Left renal cortex interstitium (tissue), 4 donors: ENCODE results near the gene C9orf78. TPM values are rescaled to one million over a fixed set of nuclear protein-coding genes. Genes with fewer than 3 reads are reported as not detected.
"Not testable (repeated sequence)": the region's sequence is repeated elsewhere in the genome, so short reads cannot be mapped to it uniquely, and the experiment has no call there.

ENCODE experiments used
- DNase-seq, 4 donors: peaks; one replicate each; pipeline ENCODE4 v3.0.0-alpha.2; 2013; ENCODE audit warnings: low read depth in 4 of 4, low spot score in 2 of 4, missing footprints in 1 of 4
- polyA plus RNA-seq, 4 donors: library from polyadenylated mRNA; unstranded; fragments of 120-200 nt; gene quantifications; one replicate each; pipeline ENCODE4 v1.2.1, GENCODE V29; 2013; ENCODE audit not compliant: insufficient read length in 4 of 4

Gene C9orf78
- polyA plus RNA-seq, 4 donors, result 65.4 to 88.4 (median 69.8) TPM

DNA sequence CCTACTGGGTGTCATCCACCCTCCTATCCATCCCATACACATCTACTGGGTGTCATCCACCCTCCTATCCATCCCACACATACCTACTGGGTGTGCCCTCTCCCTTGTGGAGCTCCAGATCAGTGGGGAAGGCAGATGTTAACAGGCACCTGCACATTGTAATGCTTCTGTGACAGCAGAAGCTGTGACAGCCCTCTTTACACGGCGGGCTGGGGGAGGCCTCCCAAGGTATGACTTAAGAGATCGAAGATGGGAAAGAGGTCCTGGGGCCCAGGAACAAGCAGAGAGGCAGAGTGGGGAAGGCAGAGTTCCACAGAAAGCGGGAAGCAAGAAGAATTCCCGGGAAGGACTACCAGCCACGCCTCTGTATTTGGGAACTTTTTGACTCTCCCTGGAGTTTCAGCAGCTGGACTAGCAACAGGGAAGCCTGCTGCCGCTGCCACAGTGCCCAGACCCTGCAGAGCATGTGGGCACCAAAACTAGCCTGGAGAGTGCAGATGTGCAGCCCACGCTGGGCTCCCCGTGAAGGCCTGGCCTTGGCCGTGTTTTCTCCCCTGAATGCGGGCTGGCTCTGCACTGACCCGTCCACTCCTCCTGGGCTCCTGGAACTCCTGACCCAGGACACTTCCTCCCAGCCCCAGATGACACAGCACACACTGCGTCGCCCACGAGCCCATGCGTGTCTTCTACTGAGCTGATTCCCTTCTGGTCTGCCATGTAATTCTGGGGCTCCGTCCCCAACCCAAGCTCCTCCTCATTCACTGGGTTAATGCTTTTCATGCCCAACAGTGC lies 20.4 kb downstream of the C9orf78 start:
- no peak for DNase-seq

DNA sequence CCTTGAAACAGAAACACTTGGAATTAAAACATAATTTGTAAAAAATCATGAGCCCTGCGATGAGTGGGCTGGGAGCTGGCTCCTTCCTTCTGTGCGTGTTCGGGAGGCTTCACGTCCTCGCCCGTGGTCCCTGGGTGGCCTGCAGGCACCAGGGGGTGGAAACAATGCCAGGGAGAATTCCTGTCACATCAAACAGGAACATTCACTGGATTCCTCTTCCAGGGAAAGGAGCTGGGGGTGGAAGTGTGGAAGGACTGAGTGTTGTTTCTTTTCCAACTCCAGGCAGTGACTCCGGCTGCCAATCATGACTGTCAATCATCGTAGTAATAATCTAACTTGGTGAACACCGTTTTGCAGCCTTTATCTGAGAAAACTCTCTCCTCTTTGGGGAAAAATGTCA lies 21.4 kb downstream of the C9orf78 start:
- DNase-seq, result no peak

DNA sequence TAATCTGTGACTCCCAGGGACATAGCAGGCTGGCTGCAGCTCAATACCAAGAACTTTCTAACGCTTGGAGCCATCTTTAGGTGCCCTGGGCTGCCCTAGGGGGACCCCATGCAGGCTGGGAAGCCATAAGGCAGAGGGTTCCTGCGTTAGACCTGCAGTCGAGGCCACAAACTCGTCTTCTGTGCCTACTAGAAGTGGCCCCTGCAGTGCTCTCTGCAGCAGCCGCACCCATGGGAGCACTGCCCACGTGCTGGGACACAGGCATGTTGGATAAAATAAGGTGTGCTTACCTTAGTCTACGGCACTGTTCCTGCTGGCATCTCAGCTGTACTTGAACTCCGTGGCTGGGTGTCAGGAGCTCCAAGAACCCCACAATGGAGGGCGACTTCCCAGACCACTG lies 22.7 kb downstream of the C9orf78 start:
- no peak for DNase-seq

- DNase-seq, result no peak
These were observed 23.1 kb downstream of the C9orf78 start for GRCh38 chr9:129811967-129812363.

- no peak for DNase-seq
These were observed 24.3 kb downstream of the C9orf78 start for GRCh38 chr9:129810788-129811187.

DNA sequence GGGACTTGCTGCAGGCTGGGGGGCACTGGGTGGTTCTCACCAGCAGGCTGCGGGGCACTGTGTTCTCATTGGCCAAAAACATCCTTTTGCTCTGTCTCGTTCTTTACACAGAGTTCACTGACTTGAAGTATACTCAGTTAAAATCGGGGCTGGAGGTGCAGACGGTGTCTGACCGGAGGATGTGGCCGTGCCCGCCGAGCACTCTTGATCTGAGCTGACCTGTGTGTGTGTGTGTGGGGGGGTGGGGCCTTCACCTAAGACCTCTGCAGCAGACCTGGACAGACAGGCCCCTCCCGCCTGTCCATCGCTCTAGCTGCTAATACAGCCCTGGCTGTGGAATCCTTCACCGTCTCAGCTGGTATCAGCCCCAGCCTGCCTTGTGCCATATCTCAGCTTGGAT lies 25.0 kb downstream of the C9orf78 start:
- no peak for DNase-seq

- DNase-seq, result no peak
These were observed 25.7 kb downstream of the C9orf78 start for GRCh38 chr9:129809346-129809745.

DNA sequence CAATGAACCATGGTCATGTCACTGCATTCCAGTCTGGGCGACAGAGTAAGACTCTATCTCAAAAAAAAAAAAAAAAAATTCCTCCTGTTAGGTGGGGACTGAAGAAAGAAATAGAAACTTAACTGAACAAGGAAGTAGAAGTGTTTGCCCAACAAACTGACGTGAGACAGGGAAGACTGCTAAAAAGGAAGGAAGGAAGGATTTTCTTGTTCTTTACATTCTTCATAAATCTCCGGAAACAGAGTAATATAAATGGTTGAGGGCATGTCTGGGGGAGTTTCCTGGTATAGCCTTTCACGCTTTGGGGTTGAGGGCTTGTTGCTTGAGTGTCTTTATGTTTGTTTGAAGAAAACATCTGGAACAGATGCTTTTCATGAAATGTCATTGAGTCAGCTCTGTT lies 29.0 kb downstream of the C9orf78 start:
- DNase-seq, result no peak

- no peak for DNase-seq
These were observed 31.4 kb downstream of the C9orf78 start for GRCh38 chr9:129803676-129804060.

DNA sequence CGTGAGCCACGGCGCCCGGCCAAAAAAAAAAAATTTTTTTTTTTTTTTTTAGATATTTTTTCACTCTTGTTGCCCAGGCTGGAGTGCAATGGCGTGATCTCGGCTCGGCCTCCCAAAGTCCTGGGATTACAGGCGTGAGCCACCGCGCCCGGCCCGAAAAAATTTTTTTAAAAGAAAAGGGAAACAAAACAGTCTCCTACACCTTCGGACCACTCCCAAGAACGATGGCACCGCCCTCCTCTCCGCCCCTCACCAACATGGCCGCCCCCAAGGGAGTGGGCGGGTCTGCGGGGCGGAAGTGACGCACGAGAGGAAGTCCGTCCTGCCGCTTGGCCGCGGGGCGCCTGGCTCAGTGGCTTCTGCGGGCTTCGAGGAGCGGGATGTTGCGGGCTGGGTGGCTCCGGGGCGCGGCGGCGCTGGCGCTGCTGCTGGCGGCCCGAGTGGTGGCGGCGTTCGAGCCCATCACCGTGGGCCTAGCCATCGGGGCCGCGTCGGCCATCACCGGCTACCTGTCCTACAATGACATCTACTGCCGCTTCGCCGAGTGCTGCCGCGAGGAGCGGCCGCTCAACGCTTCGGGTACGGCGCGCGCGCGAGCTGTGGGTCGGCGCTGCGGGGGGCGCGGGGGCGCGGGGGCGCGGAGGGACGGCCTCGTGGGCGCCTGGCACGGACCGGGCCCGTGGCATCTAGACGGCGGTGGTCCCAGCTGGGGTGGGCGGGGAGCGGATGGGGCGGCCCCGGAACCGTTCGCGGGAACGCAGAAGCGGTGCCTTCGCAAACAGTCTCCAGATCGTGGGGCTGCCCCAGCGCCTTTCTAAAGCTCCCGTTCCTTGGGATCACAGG lies 32.0 kb downstream of the C9orf78 start, which contains the start of gene TOR1B:
TSS of gene TOR1B (plus strand) at position 352 of the 843 bp plus-strand sequence. CDS start at position 381, 29 bp downstream.
- peak; percentile 79 to 94 (median 85) for DNase-seq

DNA sequence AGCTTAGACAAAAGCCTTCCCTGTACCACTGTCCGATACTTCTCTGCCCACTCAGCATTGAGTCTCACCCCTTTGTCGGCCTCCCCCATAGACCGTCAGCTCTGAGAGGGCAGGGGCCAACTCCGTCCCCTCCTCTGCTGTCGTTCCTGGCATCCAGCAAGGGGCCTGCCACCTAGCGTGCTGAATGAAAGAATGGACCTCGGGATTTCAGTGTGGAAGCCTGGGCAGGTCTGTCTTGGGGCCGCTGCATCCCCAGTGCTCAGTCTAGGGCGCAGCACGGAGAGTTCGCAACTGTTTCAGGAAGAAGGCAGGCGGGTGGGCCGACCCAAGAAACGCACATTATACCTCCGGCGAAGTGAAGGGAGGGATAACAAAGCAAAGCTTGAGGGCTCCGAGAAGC lies 33.6 kb downstream of the C9orf78 start:
- no peak for DNase-seq

- DNase-seq, result no peak
These were observed 36.1 kb downstream of the C9orf78 start for GRCh38 chr9:129798973-129799372.

DNA sequence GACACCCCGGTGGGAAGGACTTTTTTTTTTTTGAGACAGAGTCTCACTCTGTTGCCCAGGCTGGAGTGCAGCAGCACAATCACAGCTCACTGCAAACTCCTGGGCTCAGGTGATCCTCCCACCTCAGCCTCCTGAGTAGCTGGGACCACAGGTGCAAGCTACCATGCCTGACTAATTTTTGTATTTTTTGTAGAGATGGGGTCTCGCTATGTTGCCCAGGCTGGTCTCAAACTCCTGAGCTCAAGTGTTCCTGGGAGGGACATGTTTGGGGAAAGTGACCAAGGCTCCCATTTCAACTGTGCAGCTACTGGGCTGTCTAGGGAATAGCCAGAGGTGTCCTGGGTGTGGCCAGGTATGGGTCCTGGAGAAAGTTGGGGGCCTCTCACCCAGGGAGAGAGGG lies 39.0 kb downstream of the C9orf78 start:
- not testable (repeated sequence) for DNase-seq

- no peak for DNase-seq
These were observed 40.5 kb downstream of the C9orf78 start for GRCh38 chr9:129794549-129794948.

DNA sequence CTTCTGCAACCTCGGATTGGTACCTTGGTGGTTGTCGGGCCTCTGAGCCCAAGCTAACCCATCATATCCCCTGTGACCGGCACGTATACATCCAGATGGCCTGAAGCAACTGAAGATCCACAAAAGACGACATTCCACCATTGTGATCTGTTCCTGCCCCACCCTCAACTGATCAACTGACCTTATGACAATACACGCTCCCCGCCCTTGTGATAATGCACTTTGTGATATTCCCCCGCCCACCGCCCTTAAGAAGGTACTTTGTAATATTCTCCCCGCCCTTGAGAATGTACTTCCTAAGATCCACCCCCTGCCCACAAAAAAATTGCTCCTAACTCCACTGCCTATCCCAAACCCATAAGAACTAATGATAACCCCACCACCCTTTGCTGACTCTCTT lies 48.6 kb downstream of the C9orf78 start:
- no peak for DNase-seq

DNA sequence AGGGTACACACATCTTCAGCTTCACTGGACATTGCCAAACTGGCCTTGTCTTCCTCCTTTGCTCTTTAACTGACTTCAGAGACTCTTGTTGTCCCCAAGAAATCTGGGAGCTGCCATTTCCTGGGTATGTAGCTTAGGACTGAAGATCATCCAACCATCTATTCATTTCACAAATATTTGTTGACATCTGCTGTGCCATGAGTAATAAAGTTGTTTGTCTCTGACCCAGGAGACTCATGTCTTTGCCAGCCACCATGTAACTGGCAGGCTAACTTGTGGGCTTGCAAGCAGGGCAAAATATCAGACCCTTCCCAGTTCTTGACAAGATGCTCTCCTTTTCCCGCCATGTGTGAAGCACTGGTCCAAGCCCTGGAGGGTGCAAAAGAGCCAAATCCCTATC lies 49.2 kb downstream of the C9orf78 start:
- no peak for DNase-seq

GRCh38 chr9:129784970-129785369 lies 50.1 kb downstream of the C9orf78 start:
- DNase-seq, result not testable (repeated sequence)

DNA sequence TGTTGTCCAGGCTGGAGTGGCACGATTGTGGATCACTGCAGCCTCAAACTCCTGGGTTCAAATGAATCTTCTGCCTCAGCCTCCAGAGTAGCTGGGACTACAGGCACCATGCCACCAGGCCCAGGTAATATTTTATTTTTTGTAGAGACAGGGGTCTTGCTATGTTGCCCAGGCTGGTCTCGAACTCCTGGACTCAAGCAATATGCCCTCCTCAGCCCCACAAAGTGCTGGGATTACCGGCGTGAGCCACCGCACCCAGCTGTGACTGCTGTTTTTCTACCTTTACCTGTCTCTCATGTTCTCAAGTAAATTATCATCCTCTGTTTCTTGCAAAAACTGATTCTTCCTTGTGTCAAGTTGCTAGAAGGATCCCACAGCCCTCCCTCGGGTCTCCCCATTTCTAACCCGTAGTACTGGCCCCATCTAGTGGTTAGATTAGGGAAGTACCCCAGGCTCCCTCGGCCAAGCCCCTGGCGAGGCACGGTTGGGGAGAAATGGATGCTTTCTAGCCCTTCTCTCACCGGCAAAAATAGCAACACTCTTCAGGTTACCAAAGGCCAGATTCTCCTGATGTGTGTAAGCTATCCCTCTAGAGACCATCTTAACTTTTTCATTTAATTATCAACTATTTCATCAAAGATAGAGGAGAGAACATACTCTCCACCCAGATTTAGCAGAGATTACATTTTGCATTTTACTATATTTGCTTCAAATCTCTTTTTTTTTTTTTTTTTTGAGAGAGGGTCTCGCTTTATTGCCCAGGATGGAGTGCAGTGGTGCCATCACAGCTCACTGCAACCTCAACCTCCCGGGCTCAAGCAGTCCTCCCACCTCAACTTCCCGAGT lies 51.3 kb downstream of the C9orf78 start:
- peak in 1 of 4 donors; percentile 44 for DNase-seq

GRCh38 chr9:129781981-129782380 lies 53.1 kb downstream of the C9orf78 start:
- DNase-seq, result no peak

DNA sequence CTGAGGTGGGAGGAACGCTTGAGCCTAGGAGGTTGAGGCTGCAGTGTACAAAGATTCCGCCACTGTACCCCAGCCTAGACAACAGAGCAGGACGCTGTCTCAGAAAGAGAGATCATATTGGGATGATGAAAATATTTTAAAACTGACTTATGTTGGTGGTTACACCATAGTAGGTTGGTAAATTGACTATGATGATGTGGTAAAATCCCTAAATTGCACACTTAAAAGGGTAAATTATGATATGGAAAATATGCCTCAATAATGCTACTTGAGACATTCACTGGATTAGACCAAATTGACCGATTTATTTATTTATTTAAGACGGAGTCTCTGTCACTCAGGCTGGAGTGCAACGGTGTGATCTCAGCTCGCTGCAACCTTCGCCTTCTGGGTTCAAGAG lies 53.9 kb downstream of the C9orf78 start:
- DNase-seq, result no peak
